ENCODE data around the gene SLC16A4. TPM values are rescaled to one million over a fixed set of nuclear protein-coding genes. Genes with fewer than 3 reads are reported as not detected.

Gene SLC16A4
- total and polyA plus RNA-seq, 10 of the 15 experiments (the other 5 are each of a cell fraction or from before 2014, with no cell fraction given) = 0.13 to 2.2 (median 0.26) TPM; not detected in 1

GRCh38 chr1:110348771-110349170, 42.1 kb downstream of the SLC16A4 start:
- ChIA-PET RAD21 (ENCODE audit: unreplicated experiment) (interaction anchor here (1.0 to 6.2 kb wide), 7 partner anchors 11 to 112 kb away, joined by 3 to 42 read pairs (median 4); partner anchors contain the start of gene RBM15), SMC1A (ENCODE audit: uncharacterized antibody, unreplicated experiment) (interaction anchor here (0.7 to 5.8 kb wide), 14 partner anchors 9 to 141 kb away, joined by 3 to 51 read pairs (median 6); partner anchors contain the start of genes KCNC4, LAMTOR5 and RBM15), CTCF (interaction anchor here (0.9 to 3.8 kb wide), 16 partner anchors 9 to 152 kb away, joined by 3 to 31 read pairs (median 4); partner anchors contain the start of gene RBM15), POLR2A (interaction anchor here (1.3 to 4.3 kb wide), 5 partner anchors 9 to 35 kb away, joined by 3 to 34 read pairs (median 6); partner anchors contain the start of gene RBM15)
- Histone ChIP-seq H3K27ac (ENCODE audit: control insufficient read depth, insufficient read depth) (peak overlapping the region; percentile 33; the same call in 1 of the 2 replicates), H3K36me3 (ENCODE audit: control insufficient read depth in 2 of 2, insufficient read depth in 2 of 2, low read length in 1 of 2) (peaks cover 4 to 14% of the 10 kb centered on the region in 2 experiments), H3K4me2 (ENCODE audit: control insufficient read depth, insufficient read depth) (peak overlapping the region; percentile 53; the same call in 1 of the 2 replicates), H4K20me1 (ENCODE audit: control insufficient read depth, insufficient read depth) (no peaks in the 10 kb centered on the region), H3K9ac (ENCODE audit: control insufficient read depth, insufficient read depth, low read length) (no peak overlapping the region; the same call in 1 of the 2 replicates), H3K9me3 (replicated peaks; ENCODE audit: control insufficient read depth, insufficient read depth, low read length) (no peaks in the 10 kb centered on the region), H3K4me3 (peak overlapping the region; percentile 35; the same call in 1 of the 2 replicates), H2AFZ (ENCODE audit: control insufficient read depth, low read depth, low read length) (no peak overlapping the region), H3K27me3 (replicated peaks in 1 of 2; ENCODE audit: control insufficient read depth in 2 of 2, insufficient read depth in 2 of 2, low read length in 1 of 2) (no peaks in the 10 kb centered on the region), H3K79me2 (ENCODE audit: control insufficient read depth, insufficient read depth, low read length) (peaks cover 97% of the 10 kb centered on the region), H3K4me1 (ENCODE audit: control insufficient read depth, insufficient read depth, low read length) (peaks cover 10% of the 10 kb centered on the region)
- in situ Hi-C loops (cut with MboI) (no loop called here), intact Hi-C loops (cut with micrococcal nuclease; ENCODE audit: unreplicated experiment) (no loop called here)
- ATAC-seq (no peak), DNase-seq (ENCODE audit: low read depth, low spot score) (no peak), FAIRE-seq (no peak)
- no TSS peak for BruUV-seq (replicated peaks)
- TF ChIP-seq JUNB (IDR thresholded peaks at IDR 0.05) (no peak), EGR1 (IDR thresholded peaks at IDR 0.05; ENCODE audit: borderline replicate concordance in 1 of 2, low read depth in 2 of 2, low read length in 2 of 2) (no peak), BACH1 (IDR thresholded peaks at IDR 0.05; ENCODE audit: borderline replicate concordance) (no peak), RELB (IDR thresholded peaks at IDR 0.05; ENCODE audit: low read depth) (no peak), MEF2A (IDR thresholded peaks at IDR 0.05; ENCODE audit: insufficient read depth, low read depth, low read length) (no peak), MTA2 (IDR thresholded peaks at IDR 0.05; ENCODE audit: low read depth) (no peak), ZBTB40 (IDR thresholded peaks at IDR 0.05; ENCODE audit: borderline replicate concordance) (no peak), SP1 (IDR thresholded peaks at IDR 0.05; ENCODE audit: low read depth, low read length) (no peak), IKZF1 (conservative IDR thresholded peaks at IDR 0.05) (no peak), NFXL1 (IDR thresholded peaks at IDR 0.05; ENCODE audit: borderline replicate concordance) (no peak), RBBP5 (conservative IDR thresholded peaks at IDR 0.05) (no peak), E2F4 (IDR thresholded peaks at IDR 0.05; ENCODE audit: low read depth, low read length) (no peak), ZBED1 (IDR thresholded peaks at IDR 0.05; ENCODE audit: borderline replicate concordance) (no peak), POLR2A (IDR thresholded peaks at IDR 0.05; ENCODE audit: low read depth, low read length) (no peak), RCOR1 (conservative IDR thresholded peaks at IDR 0.05; ENCODE audit: low read depth, low read length) (no peak), RB1 (IDR thresholded peaks at IDR 0.05; ENCODE audit: borderline replicate concordance) (no peak), USF1 (IDR thresholded peaks at IDR 0.05; ENCODE audit: borderline replicate concordance, extremely low read length, insufficient read depth, low read depth, low read length) (no peak), WRNIP1 (IDR thresholded peaks at IDR 0.05; ENCODE audit: borderline replicate concordance, low read depth, low read length) (no peak)
